ENCODE measurements around the gene GALM.
"Not testable (repeated sequence)": the region's sequence is repeated elsewhere in the genome, so short reads cannot be mapped to it uniquely, and the experiment has no call there.

GRCh38 chr2:38708491-38708890 is 42.6 kb downstream of the GALM start:
- not testable (repeated sequence) for TF ChIP-seq CTCF (conservative IDR thresholded peaks at IDR 0.05; ENCODE audit: low read depth, low read length); EZH2 (IDR thresholded peaks at IDR 0.05; ENCODE audit: low read length, unreplicated experiment); EZH2phosphoT487 (IDR thresholded peaks at IDR 0.05; ENCODE audit: borderline replicate concordance, low read length)

Data from PC-3 (cell line).